ENCODE results near the gene ALDOC. TPM values are rescaled to one million over a fixed set of nuclear protein-coding genes. Genes with fewer than 3 reads are reported as not detected.

The ALDOC gene
- total RNA-seq, 1 donor from 2014 or later: 38.6 TPM

DNA sequence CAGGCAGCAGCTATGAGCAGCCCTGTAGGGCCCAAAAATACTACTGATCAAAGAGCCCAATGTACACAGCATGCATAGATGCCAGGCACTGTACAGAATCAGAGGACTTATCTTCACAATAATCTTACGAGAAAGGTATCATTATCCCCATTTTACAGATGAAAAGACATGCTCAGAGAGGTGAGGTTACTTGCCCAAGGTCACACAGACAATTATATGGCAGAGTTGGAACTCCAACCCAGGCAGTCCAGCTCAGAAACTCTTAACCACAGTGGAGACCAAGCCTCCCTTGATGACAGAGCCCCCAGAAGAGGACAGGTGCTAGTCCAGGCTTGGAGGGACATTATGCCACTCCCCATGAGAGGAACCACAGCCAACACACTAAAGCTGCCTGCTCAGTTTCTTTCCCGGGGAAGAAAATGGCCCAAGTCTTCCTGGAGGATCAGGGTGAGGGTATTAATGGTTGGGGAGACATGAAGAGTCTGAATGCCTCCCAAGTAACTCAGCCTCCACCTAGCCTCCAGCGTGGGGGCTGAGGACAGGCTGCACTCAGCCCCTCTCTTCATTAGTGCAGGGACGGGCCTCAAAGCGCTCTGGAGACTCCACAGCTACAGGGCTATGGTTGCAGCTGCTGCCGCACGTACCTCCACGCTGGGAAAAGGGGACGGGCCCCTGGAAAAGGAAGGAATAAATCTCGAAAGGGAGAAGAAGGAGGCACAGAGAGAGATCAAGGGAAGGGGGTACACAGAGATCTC lies 25.1 kb downstream of the ALDOC start:
- Histone ChIP-seq H3K9ac (peak overlapping the region; percentile 81), H3K9me3 (ENCODE audit: low read depth) (no peaks in the 10 kb centered on the region), H3F3A (ENCODE audit: low read depth) (peaks cover 25% of the 10 kb centered on the region), H3K4me2 (peak overlapping the region; percentile 83), H3K4me1 (peaks cover 40% of the 10 kb centered on the region), H4K20me1 (ENCODE audit: low read depth) (peaks cover 43% of the 10 kb centered on the region), H3K79me2 (ENCODE audit: low read depth) (peaks cover 10% of the 10 kb centered on the region), H2AFZ (replicated peaks) (no peak overlapping the region), H3K4me3 (peak overlapping the region; percentile 90), H3K27ac (no peak overlapping the region), H3K27me3 (no peaks in the 10 kb centered on the region), H3K36me3 (no peaks in the 10 kb centered on the region)
- DNase-seq (ENCODE audit: low spot score): peak; percentile 40
- H3K27ac Mint-ChIP-seq: peak overlapping the region; percentile 87
- H3K9me3 Mint-ChIP-seq: no peaks in the 10 kb centered on the region
- H3K36me3 Mint-ChIP-seq: peaks cover 22% of the 10 kb centered on the region
- H3K4me3 Mint-ChIP-seq: peak overlapping the region; percentile 97
- H3K27me3 Mint-ChIP-seq (ENCODE audit: insufficient read depth, low read depth): peaks cover 3% of the 10 kb centered on the region
- TF ChIP-seq EZH2 (IDR thresholded peaks at IDR 0.05) (no peak), EZH2phosphoT487 (IDR thresholded peaks at IDR 0.05) (no peak)
- TF ChIP-seq, protein P1, sequence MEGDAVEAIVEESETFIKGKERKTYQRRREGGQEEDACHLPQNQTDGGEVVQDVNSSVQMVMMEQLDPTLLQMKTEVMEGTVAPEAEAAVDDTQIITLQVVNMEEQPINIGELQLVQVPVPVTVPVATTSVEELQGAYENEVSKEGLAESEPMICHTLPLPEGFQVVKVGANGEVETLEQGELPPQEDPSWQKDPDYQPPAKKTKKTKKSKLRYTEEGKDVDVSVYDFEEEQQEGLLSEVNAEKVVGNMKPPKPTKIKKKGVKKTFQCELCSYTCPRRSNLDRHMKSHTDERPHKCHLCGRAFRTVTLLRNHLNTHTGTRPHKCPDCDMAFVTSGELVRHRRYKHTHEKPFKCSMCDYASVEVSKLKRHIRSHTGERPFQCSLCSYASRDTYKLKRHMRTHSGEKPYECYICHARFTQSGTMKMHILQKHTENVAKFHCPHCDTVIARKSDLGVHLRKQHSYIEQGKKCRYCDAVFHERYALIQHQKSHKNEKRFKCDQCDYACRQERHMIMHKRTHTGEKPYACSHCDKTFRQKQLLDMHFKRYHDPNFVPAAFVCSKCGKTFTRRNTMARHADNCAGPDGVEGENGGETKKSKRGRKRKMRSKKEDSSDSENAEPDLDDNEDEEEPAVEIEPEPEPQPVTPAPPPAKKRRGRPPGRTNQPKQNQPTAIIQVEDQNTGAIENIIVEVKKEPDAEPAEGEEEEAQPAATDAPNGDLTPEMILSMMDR (IDR thresholded peaks at IDR 0.05): no peak
- H3K4me1 Mint-ChIP-seq: peaks cover 41% of the 10 kb centered on the region

DNA sequence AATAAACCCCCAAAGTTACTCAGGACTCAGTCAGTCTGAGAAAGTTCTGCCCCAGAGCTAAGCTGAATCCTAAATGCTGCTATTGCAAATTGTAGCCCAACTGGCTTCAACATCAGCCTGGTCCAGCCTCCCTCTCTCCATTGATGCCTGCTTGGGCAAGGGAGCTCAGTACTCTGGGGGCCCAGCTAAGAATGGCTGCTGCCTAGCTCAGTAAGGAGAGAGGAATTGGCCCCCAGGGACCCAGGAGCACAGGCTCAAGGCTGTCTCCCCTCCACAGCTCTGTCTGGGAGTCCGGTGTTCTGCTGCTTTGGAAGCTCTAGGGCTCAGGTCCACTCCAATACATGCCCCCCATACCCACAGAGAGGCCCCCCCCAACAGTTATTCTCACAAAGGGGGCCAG lies 25.8 kb downstream of the ALDOC start:
- Histone ChIP-seq H2AFZ (replicated peaks) (no peak overlapping the region), H3K9ac (no peak overlapping the region), H3K9me3 (ENCODE audit: low read depth) (no peaks in the 10 kb centered on the region), H3K79me2 (ENCODE audit: low read depth) (peaks cover 10% of the 10 kb centered on the region), H3F3A (ENCODE audit: low read depth) (peaks cover 25% of the 10 kb centered on the region), H3K27me3 (no peaks in the 10 kb centered on the region), H4K20me1 (ENCODE audit: low read depth) (peaks cover 43% of the 10 kb centered on the region), H3K4me3 (no peak overlapping the region), H3K27ac (no peak overlapping the region), H3K36me3 (no peaks in the 10 kb centered on the region), H3K4me1 (peaks cover 40% of the 10 kb centered on the region), H3K4me2 (peak overlapping the region; percentile 83)
- peaks cover 3% of the 10 kb centered on the region for H3K27me3 Mint-ChIP-seq (ENCODE audit: insufficient read depth, low read depth)
- DNase-seq (ENCODE audit: low spot score): no peak
- peaks cover 16% of the 10 kb centered on the region for H3K36me3 Mint-ChIP-seq
- TF ChIP-seq EZH2 (IDR thresholded peaks at IDR 0.05): no peak
- TF ChIP-seq, protein P1 (IDR thresholded peaks at IDR 0.05): no peak
- no peak for TF ChIP-seq EZH2phosphoT487 (IDR thresholded peaks at IDR 0.05)
- H3K4me3 Mint-ChIP-seq: peak overlapping the region; percentile 97
- no peak overlapping the region for H3K27ac Mint-ChIP-seq
- H3K4me1 Mint-ChIP-seq: peaks cover 41% of the 10 kb centered on the region
- H3K9me3 Mint-ChIP-seq: no peaks in the 10 kb centered on the region

DNA sequence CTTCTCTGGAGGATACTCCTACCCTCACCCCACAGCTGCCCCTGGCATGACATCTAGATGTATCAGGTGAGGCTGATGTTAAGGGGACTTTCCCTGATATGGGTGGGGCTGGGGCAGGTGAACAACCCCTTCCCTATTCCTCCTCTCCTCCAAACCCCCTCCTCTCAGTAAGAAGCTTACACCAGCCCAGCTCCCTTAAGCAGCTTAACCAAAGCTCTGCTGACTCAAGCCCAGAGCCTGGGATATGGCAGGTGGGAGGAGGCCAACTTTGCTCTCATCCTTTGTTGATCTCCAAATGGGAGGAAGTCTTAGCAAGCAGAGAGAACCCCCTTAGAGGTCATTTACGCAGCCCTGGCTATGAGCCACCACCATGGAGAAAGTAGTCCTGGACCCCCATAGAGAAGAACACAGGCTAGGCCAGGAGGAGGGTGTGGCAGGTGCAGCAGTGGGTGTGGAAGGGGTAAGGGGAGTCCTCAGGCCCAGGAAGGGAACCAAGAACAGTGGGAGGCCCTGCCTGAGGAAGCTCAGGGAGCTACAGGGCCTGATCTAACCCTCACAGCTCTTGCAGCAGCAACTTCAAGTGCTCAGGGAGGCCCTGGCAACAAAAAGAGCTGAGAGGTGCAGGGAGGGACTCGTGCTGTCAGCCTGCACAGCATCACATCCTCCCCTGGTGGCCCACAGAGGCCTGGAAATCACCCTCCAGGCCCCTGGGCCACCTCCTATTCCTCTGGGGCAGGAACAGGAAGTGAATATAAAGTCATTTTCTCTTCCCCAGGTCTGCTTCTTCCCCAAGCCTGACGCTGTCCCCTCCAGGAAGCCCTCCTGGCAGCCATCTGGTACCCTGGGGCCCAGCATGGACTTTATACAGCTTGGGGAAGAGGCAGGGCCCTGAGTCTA lies 27.2 kb downstream of the ALDOC start:
- H3K9me3 Mint-ChIP-seq: no peaks in the 10 kb centered on the region

More for the DNA sequence above, 27.2 kb downstream of the ALDOC start:
- Histone ChIP-seq H3K36me3 (no peaks in the 10 kb centered on the region), H3K9ac (no peak overlapping the region), H3F3A (ENCODE audit: low read depth) (peaks cover 25% of the 10 kb centered on the region), H3K4me3 (no peak overlapping the region), H3K27ac (peak overlapping the region; percentile 33), H3K79me2 (ENCODE audit: low read depth) (peaks cover 10% of the 10 kb centered on the region), H3K4me2 (peak overlapping the region; percentile 83), H3K4me1 (peaks cover 41% of the 10 kb centered on the region), H3K27me3 (no peaks in the 10 kb centered on the region), H2AFZ (replicated peaks) (no peak overlapping the region), H4K20me1 (ENCODE audit: low read depth) (peaks cover 43% of the 10 kb centered on the region), H3K9me3 (ENCODE audit: low read depth) (no peaks in the 10 kb centered on the region)
- Mint-ChIP-seq H3K27ac (no peak overlapping the region), H3K4me3 (peak overlapping the region; percentile 27), H3K4me1 (peaks cover 44% of the 10 kb centered on the region), H3K27me3 (ENCODE audit: insufficient read depth, low read depth) (peaks cover 2% of the 10 kb centered on the region), H3K36me3 (peaks cover 9% of the 10 kb centered on the region)
- DNase-seq (ENCODE audit: low spot score): peak; percentile 85
- TF ChIP-seq EZH2phosphoT487 (IDR thresholded peaks at IDR 0.05) (no peak), EZH2 (IDR thresholded peaks at IDR 0.05) (no peak)
- TF ChIP-seq, protein P1 (IDR thresholded peaks at IDR 0.05): no peak
